NOMO-1 treated with dmso at 0.1 percent for 144 hours (cell line): ENCODE data around the gene CLCN5.

Source experiments
- DNase-seq: peaks from one replicate; lab custom pipeline; 2025; ENCODE audit not compliant: unreplicated experiment; lab: John Stamatoyannopoulos, UW

Gene CLCN5

DNA sequence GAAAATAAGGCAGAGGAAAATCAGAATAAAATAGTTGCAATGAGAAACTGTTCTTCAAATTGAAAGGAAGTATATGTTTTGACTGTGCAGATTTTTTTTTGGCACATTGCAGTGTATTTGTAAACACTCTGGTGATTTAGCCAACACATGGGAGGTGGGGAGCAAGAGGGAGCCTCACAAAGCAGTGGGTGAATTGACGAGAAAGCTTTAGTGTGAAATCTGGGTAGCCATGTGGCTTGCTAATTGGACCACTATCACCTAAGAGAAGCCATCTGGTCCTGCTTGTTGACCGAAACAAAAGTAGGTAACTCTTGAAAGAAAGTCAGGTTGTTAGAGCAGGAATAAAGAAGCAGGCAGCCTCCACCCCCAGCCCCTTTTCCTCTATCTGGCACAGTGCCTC lies 10.4 kb downstream of the CLCN5 start:
- no peak for DNase-seq

DNA sequence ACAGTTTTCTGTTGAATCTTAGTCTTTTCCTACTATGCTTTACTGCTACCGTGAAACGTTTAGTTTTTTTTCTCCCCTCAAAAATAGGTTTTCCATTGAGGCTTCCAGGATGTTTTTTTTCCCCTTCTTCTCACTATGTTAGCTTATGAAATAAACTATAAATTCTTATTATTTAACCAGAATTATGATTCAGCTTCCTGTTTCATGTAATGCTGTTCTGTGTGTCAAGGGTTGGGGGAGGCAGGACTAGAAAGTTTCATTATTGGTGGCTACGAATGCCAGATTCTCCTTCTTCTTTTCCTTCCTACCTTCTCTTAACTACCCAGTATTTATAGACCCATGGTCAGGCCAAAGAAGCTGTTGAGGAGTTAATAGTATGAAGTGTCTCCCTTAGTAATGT lies 11.8 kb downstream of the CLCN5 start:
- DNase-seq: no peak

DNA sequence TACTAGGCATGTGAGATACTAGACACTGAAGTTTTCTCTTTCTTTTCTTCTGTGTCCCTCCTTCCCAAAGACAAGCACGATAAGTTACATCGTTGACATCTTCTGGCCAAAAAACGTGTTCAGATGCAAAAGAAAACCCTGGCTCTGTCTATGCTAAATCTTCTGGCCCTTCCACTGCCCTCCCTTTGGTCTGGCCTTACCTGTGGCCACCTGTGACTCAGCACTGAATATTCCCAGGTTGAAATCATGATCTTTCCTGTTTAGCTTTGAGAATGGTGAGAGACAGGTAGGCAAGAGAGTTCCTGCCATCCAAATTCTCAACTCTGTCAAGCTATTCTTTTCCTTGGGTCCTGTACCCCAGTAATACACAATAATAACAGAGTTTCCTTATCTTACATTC lies 12.3 kb downstream of the CLCN5 start:
- DNase-seq: no peak

DNA sequence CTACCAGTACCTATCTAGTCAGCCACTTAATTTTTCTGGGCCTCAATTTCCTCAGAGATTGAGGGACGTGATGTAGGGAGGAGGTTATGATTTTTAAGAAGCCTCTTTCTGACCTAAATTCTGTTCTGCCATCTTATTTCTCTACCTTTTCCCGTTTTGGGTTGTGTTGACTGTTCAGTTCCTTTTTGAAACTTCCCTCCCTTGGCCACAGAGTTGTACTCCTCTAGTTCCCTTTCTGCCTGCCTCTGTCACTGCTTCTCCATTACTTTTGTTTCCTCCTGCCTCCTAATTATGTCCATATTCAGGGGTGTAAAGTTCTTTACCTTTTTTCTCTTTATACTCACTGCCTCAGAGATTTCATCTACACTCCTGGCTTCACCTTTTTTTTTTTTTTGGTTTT lies 25.4 kb downstream of the CLCN5 start:
- DNase-seq: peak; percentile 36

DNA sequence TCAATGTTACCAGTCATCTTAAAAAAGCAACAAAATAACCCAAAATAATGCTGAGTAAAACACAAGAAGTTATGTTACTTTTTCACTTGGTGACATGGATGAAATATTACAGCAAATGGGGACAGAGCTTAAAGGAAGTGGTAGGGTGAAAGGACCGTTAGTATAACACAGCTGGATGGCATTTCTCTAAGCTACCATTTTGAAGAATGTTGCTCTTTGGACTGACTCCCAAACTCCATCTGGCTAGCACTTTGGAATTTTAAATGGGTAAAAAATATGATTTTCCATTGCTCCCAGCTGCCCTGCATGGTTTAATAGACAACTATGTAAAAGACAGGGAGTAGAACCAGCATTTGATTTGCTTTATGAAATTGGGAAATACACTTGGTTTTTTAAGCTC lies 27.6 kb downstream of the CLCN5 start:
- DNase-seq: no peak

DNA sequence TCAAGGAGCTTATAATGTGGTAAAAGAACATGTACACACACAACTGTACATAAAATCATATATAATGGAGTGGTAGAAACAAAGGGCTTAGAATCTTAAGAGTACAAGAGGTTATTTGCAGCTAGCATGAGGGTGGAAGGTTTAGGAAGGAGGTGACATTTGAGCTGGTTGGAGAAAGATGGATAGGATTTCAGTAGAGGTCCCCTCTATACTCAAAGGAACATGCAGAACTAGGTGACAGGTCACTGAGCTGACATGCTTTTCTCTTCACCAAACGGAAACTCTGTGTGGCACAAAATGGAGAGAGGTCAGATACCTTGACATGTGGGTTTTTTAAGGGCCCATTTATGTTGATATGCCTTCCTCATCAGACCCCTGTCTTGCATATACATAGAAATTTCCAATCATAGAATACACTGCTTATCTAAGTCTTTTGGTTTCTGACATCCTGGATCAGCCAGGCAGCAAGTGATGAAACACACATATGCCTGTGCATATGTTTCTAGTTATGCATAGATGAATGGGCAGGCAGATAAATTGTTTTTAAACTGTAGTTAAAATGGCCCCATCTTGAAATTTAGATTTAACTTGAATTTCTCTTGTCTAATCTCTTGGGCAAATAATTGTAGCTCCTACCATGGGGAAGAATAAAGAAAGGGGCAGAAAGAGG lies 29.3 kb downstream of the CLCN5 start:
- no peak for DNase-seq

DNA sequence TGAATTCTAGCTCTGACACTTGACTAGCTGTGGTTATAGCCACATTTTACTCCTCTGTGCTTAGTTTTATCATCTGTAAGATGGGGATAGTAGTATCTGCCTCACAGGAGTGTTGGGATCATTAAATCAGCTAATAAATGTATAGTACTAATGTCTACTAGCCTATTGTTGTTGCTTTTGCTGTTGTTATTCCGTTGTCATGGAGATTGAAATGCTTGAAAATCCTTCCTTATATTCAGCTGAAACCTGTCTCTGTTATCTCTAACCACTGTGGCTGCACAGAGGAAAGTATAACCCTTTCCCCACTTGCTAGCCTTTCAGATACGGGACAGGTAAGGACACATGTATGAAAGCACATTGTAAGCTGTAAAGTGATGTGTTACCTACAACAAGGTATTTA lies 33.9 kb downstream of the CLCN5 start:
- no peak for DNase-seq

DNA sequence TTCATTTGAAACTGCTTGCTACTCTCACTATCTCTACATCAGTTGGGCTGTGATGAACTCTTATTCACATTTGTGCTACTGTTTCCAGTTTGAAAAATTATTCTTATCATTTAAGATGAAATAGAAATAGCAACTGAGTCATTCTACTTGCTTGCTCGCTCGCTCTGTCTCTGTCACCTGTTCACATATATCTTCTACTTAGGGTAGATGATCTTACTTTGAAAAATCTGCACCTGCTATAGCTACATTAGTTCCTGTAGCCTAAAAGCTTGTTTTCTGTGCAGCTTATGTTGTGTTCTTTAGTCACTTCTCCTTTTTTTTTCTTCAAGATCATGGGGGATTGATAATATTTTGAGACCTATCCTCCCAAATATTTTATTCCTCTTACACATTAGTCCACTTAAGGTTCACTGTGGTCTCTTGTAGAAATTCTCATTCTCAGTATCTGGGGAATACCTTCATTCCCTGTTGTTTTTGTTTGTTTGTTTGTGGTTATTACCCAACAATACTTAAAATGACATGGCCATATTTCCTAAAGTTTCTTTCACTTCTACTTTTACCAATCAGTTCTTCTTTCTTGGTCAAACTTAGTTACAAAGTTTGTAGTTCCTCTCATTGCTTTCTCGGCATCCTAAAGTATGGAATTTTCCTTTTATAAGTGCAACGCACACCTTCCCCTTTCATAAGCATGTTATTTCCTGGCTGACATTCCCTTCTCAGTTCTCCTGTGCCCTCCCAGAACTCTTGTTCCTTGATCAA lies 36.5 kb downstream of the CLCN5 start:
- no peak for DNase-seq

DNA sequence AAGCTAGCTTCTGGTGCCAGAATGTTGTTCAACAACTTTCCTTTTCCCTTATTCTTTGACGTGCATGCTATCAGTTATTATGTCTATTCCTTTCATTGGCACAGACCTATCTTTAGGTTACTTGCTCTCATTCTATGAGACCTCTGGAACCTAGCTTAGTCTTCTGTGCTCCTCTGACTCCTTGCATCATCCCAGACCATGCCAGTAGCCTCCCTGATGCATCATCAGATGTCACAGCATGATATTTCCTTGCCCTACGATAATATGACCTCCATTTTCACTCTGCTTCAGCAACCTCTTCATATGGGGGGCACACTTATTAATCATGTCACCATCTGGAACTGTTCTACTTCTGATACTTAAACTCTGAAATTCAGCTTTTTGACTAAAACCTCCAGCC lies 37.2 kb downstream of the CLCN5 start:
- no peak for DNase-seq

DNA sequence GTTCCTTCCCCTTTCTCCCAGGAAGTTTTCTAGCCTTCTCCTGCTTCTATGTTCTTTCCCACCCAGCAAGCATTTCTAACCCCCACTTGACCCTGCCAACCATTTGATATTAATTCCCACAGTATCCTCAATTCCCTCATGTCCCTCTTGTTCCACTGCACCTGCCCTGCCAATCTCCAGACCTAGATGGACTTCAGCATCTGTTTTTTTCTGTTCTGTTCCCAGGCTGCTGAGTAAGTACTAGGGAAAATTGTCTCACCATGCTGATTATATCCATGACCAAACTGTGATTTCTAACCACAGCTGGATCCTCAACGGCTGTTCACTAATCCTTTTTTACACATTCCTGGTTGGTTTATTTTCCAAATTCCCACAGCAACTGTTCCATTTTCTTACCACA lies 37.7 kb downstream of the CLCN5 start:
- DNase-seq: no peak

DNA sequence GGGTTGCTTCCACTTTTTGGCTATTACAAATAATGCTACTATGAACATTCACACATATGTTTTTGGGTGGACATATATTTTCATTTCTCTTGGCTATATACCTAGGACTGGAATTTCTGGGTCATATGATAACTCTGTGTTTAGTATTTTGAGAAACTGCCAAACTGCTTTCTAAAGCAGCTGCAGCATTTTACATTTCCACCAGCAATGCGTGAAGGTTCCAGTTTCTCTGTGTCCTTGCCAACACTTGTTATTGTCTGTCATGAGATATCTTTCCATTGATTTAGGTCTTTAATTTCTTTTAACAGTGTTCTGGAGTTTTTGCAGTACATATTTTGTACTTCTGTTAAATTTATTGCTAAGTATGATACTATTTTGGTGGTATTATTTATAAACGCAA lies 48.3 kb downstream of the CLCN5 start:
- DNase-seq: no peak

DNA sequence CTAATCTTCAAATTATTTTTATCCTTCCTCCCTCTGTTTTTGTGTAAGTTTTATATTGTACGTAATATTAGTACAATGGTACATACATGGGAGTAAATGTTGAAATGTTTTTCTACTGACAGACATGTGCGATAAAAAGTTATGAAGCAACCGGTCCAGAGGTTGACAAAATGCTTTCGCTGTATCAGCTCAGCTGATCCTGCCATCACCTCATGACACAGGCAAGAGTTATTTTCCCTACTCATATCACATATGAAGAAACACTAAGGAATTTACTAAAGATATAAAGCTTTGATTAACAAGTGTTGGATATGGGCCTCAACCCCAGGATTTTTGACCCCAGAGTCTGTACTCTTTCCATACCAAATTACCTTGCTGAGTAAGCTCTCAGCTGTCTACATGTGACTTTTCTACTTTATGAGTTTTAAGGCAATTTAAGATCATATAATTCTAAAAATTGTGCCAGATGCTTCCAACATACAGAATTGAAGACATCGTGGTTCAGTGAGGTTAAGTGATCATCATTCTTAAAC lies 50.0 kb downstream of the CLCN5 start:
- DNase-seq: no peak

DNA sequence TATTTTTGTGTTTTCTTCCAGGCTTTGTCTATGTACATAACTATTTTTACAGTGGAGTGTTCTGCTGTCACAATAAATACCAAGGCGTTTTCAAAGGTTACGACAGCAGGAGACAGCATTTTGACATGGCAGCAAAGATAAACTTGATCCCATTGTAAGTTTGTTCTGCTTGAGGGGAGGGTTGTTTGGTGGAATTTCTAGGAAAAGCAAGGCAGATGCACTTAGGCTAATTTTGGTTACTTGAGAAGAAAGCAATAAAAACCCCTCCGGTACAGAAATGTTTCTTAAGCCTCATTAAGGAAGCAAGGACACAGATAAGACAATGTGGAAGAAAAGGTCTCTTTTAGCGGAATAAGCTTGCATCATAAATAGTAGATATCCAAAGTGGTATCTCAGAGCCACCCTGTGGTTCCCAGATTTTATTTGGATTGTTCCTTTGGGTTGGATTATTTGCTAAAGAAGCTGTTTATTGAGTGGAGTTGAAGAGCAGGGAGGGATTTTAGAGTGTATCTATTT lies 54.3 kb downstream of the CLCN5 start:
- no peak for DNase-seq

DNA sequence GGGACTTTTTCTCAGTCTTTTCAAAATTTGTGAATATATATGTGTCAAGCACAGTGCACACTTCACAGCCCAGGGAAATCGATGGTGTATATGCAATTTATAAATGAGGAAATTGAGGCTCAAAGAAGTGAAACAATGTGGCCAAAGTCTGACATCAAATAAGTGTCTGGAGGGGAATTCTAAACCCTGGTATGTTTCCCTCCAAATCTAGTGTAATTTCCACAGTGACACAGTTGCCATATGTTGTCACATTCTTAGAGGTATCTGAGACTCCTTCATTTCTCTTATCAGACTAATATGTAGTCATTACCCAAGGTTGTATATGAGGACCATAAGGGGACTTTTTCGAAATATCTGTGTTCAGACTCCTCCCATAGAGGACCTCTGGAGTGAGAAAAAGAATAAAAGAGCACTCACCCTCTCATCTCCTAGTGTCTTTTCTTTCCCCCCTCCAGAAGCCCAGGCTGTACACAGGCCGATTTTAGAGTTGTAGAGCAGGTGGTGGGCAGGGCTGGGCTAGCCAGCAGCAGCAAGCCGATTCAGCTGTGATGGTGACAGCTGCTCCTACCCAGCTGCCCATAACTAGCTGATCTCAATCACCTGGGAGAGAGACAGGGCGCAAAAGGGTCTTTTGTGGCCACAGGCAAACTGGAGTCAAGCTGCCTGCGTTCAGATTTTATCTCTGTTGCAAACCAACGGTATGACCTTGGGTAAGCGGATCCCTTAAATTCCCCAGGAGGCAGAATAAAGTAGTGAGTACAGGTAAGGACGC lies 55.1 kb downstream of the CLCN5 start:
- no peak for DNase-seq

DNA sequence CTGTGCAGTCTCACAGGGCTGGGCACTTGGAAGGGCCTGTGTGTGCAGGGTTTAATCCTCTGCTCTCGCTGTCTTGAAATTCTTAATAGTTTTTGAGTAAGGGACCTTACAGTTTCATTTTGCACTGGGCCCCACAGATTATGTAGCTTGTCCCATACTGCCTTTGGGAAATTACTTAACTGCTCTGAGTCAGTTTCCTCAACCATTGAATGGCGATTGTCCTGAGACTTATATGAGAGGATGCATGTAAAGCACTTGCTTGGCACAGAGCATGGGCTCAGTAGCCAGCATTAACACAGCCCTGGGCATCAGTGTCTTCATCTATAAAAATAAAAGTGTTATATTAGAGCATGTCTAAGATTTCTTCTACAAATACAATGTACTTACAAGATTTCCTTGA lies 55.8 kb downstream of the CLCN5 start:
- no peak for DNase-seq

DNA sequence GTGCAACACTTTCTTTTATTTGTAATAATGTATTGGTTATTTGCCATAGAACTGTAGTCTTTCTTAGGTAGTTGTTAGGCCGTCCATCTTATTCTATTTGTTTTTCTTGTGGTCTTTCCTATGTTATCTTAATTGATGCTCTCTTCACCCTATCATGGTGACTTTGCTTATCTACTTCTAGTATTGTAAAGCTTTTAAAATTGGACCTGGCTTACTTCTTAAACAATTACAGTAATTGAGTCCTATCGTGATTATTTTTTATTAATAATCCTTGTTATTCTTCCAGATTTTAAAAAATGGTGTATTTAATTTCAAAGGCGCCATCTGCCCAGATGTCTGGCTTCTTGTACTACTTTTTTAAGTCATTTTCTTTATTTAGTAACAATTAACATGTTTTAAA lies 63.7 kb downstream of the CLCN5 start:
- no peak for DNase-seq

DNA sequence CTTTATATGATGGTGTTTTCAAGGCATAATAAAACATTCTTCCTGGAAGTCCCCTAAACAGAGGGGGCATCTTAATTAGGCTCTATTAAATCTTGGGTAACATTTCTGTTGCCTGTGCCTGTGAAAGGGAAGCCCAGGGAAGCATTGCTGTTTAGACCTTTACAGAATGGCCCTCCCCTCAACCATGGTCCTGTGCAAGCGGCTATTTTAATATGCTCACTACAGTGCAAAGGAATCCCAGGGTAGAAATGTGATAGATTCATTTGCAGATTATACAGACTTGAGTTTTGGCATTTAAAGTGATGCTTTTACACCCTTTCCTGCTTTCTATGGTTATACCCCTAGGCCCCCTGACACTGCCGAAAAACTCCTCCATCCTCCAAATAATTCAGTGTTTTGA lies 65.3 kb downstream of the CLCN5 start:
- no peak for DNase-seq

DNA sequence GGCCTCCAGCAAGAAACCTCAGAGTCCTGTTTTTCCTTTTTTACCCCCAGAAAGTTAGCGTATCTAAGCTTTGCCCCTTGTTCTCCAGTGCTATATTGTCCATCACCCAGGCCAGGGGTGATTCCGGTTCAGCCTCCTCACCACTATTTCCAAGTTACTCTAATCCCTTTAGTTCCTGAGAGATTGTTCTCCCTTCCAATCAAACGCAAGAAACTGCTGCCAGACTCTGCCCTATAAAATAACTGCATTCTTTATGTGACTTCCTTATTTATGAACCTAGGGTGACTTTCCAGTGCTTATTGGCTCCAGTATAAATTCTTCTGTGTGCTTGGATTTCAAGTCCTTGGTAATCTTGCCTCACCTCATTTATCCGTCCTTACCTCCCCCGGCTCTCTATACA lies 65.7 kb downstream of the CLCN5 start:
- peak; percentile 7 for DNase-seq

DNA sequence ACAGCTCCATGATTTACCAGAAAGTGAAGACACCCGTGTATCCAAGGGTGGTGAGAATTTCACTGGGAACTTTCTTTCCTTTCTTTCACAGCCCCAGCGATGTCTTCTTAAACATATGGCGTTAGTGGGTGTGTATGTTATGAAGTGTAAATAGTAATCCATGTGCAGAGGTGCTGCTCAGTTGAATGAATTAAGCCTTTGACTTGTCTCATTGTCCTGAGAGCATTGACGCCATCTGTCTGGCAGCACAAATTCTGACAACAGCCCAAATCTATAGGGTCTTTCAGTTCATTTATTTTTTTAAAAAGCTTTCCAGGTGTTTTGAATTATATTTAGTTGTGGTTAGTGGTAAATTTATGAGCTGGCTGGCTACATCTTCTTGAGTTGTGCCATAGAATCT lies 69.4 kb downstream of the CLCN5 start:
- no peak for DNase-seq

DNA sequence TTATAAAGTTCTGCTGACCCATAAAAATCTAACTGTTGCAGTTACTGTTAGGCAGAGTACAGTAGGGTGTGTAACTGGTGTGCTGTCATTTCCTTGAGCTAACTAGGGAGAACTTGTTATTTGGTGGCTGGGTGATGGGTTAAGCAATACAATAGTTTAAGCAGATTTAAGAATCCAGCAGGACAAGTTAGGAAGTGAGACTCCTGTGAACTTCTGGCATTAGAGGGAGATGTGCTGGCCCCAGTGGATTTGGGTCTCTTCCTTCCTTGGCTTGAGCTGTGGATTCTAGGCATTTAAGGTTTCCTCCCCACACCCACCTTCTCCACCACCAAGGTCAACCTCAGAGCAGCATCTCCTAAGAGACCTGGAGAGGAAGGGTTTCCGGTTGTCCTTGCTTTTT lies 70.5 kb downstream of the CLCN5 start:
- no peak for DNase-seq

DNA sequence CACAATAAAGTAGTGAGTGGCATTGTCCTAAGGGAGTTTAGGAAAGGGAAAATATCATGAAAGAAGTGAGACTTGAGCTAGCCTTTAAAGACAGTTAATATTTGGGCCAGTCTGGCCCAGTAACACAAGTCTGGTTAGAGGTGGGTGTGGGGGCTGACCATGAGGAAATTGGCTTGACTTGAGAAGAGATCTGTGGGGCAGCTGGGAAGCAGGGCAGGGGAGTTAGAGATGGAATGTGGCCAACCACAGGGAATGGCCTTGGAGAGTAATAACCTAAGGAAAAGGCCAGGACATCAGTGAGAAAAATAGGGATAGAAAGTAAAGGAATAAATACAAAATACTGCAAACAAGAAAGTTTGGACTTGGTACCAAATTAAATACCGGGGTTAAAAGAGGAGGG lies 71.3 kb downstream of the CLCN5 start:
- no peak for DNase-seq
